GM10248 (cell line): ENCODE results near the gene RMI2.

ENCODE experiments used
- CTCF ChIA-PET: fragments of 300-600 bp; sonication (Branson Sonifier 250); formaldehyde crosslinking; extraction: SDS; loops from one replicate; lab custom pipeline; 2021; ENCODE audit warnings: antibody characterized with exemption; lab: Yijun Ruan, JAX
- POLR2A ChIA-PET: fragments of 350-650 bp; sonication (Branson Sonifier 250); formaldehyde crosslinking; extraction: SDS; loops from one replicate; lab custom pipeline; 2020; ENCODE audit warnings: antibody characterized with exemption; lab: Yijun Ruan, JAX
- DNase-seq: peaks from one replicate; pipeline ENCODE4 v3.0.0; 2012; ENCODE audit errors: extremely low spot score
- TF ChIP-seq, protein P1 (sequence below): IDR thresholded peaks from 2 replicates; pipeline ENCODE4 v1.5.1; 2012; ENCODE audit warnings: mild to moderate bottlenecking, low read depth; ENCODE audit errors: extremely low read depth, missing control alignments, control extremely low read depth

The RMI2 gene

GRCh38 chr16:11389631-11390565 lies 44.6 kb downstream of the RMI2 start:
- ChIA-PET POLR2A (interaction anchor here (0.7 kb wide), 2 partner anchors 33 to 424 kb away, joined by 3 to 4 read pairs; no protein-coding TSS in a partner anchor), CTCF (interaction anchor here (1.0 to 16.6 kb wide), 8 partner anchors 10 to 436 kb away, joined by 3 to 249 read pairs (median 8); no protein-coding TSS in a partner anchor)
- TF ChIP-seq, protein P1, sequence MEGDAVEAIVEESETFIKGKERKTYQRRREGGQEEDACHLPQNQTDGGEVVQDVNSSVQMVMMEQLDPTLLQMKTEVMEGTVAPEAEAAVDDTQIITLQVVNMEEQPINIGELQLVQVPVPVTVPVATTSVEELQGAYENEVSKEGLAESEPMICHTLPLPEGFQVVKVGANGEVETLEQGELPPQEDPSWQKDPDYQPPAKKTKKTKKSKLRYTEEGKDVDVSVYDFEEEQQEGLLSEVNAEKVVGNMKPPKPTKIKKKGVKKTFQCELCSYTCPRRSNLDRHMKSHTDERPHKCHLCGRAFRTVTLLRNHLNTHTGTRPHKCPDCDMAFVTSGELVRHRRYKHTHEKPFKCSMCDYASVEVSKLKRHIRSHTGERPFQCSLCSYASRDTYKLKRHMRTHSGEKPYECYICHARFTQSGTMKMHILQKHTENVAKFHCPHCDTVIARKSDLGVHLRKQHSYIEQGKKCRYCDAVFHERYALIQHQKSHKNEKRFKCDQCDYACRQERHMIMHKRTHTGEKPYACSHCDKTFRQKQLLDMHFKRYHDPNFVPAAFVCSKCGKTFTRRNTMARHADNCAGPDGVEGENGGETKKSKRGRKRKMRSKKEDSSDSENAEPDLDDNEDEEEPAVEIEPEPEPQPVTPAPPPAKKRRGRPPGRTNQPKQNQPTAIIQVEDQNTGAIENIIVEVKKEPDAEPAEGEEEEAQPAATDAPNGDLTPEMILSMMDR, result no peak
- no peak for DNase-seq

DNA sequence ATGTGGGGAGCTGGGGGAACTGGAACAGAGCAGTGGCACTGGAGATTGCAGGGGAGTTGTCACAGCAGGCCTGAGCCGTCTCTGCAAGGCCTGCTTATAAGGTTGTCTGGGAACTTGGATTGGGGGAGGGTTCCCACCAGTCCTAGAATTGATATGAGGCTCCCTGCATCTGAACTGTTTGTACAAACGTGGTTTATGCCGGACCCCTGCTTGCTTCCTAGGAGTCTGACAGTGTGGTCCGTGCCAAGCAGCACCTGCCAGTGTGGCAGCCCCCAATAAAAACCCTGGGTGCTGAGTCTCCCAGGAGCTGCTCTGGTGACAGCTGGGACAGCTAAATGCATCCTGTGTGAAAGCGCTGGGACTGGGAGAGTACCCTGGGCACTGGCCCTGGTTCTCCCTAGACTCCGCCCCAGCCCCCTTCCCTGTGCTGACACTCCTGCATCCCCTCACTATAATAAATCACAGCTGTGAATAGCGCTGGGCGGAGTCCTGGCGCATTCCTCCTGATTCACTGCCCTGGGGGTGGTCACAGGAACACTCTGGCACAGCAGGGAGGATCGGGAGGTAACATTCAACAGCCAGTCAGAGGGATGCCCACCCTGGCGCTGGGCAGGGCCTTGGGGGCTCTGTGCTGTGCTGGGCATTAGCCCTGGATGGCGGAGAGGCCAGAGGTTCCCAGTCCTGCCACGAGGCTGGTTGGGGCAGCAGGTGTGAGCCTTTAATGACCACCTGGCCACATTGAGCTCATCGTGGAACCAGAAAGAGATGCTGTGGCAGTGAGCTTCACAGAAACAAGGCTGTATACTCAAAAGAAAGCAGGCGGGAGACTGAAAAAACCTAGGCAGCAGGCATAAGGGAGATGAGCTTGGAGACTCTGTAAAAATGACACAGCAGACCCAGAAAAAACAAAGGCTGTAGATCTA lies 45.6 kb downstream of the RMI2 start:
- ChIA-PET CTCF (interaction anchor here (1.0 to 16.6 kb wide), 5 partner anchors 9 to 437 kb away, joined by 3 to 249 read pairs (median 5); no protein-coding TSS in a partner anchor), POLR2A (interaction anchor here (0.5 to 0.7 kb wide), 2 partner anchors 135 to 352 kb away, joined by 3 to 4 read pairs; partner anchors contain the start of gene TXNDC11)
- DNase-seq, result no peak
- TF ChIP-seq, protein P1, result no peak

DNA sequence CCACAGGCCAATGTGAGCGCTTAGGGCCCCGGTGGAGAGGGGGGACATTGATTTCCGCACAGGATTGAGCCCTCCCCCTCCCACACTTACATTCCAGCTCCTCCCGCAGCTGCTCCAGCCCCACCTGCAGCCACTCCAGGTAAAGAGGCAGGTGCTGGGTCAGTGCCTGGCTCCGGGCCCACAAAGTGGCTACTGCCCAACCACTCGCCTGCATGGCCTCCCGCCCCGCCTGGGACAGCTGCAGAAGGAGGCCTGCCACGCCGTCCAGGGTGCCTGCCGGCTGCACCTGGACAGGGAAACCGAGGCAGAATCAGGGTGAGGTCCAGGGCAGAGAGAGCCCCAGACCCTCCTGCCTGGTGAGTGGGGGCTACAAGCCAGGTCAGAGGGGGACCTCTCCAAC lies 46.3 kb downstream of the RMI2 start:
- TF ChIP-seq, protein P1, result no peak
- ChIA-PET POLR2A (interaction anchor here (0.7 kb wide), 1 partner anchor 351 kb away, joined by 4 read pairs; the partner anchor contains the start of gene TXNDC11), CTCF (interaction anchor here (1.0 to 16.6 kb wide), 4 partner anchors 9 to 437 kb away, joined by 4 to 249 read pairs (median 16); no protein-coding TSS in a partner anchor)
- DNase-seq, result no peak

- no peak for DNase-seq
- ChIA-PET CTCF (interaction anchor here (0.7 to 16.7 kb wide), 7 partner anchors 7 to 428 kb away, joined by 3 to 249 read pairs (median 5); no protein-coding TSS in a partner anchor), POLR2A (interaction anchor here (0.7 to 1.1 kb wide), 2 partner anchors 9 to 519 kb away, joined by 4 read pairs; no protein-coding TSS in a partner anchor)
- TF ChIP-seq, protein P1, result no peak
These were observed 46.9 kb downstream of the RMI2 start for GRCh38 chr16:11392041-11392581.

DNA sequence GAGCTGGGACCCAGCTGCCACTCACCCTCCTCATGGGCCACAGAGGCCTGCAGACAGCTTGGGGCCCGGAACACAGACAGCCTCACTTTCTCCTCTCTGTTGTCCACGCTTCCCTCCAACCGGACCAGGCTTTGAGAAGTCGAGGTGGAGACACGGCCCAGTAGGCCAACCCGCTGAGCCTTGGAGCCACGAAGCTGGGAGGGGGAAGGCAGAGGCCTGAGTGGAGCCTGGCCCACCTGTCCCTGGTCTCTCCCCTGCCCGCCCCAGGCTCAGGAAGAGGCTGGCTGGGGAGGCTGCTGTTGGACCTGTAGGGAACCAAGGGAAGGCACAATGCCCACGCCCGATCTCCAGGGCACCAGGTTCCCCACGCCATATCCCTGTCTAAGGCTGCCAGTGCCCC lies 48.1 kb downstream of the RMI2 start:
- no peak for DNase-seq
- TF ChIP-seq, protein P1, result no peak
- POLR2A ChIA-PET, result no interaction called here
- CTCF ChIA-PET, result interaction anchor here (1.3 to 16.7 kb wide), 5 partner anchors 7 to 37 kb away, joined by 3 to 249 read pairs (median 5); no protein-coding TSS in a partner anchor
